Activated CD4-positive, alpha-beta T cell treated with anti-CD3 and anti-CD28 coated beads for 36 hours (primary cell): Measurements from ENCODE around the gene ATP9B. TPM values are rescaled to one million over a fixed set of nuclear protein-coding genes. Genes with fewer than 3 reads are reported as not detected.

Experiments used
- ATAC-seq: fragments of 200-7000 bp; cut with Tn5 transposase; one replicate; pipeline ENCODE4 v1.10.0; 2021; ENCODE audit warnings: mild to moderate bottlenecking, moderate library complexity
- CTCF ChIA-PET: fragments of 350-600 bp; sonication (Branson Sonifier 250); formaldehyde crosslinking; loops from one replicate; lab custom pipeline; 2021; ENCODE audit warnings: antibody characterized with exemption; lab: Charles Lee
- POLR2A ChIA-PET: fragments of 350-600 bp; sonication (Branson Sonifier 250); formaldehyde crosslinking; loops from one replicate; lab custom pipeline; 2021; ENCODE audit warnings: antibody characterized with exemption, inconsistent platforms; lab: Charles Lee
- DNase-seq: peaks from one replicate; pipeline ENCODE4 v3.0.0-alpha.2; 2020
- H3K27ac Mint-ChIP-seq: one replicate; pipeline ENCODE4 v1.8.0; 2021; ENCODE audit warnings: mixed read lengths
- H3K27me3 Mint-ChIP-seq: one replicate; pipeline ENCODE4 v1.8.0; 2021; ENCODE audit warnings: mixed read lengths
- H3K36me3 Mint-ChIP-seq: one replicate; pipeline ENCODE4 v1.8.0; 2021; ENCODE audit warnings: low read depth, mixed read lengths
- H3K4me1 Mint-ChIP-seq: one replicate; pipeline ENCODE4 v1.8.0; 2021; ENCODE audit warnings: mixed read lengths
- H3K4me3 Mint-ChIP-seq: one replicate; pipeline ENCODE4 v1.8.0; 2021; ENCODE audit warnings: mild to moderate bottlenecking, moderate library complexity, mixed read lengths
- H3K9me3 Mint-ChIP-seq: one replicate; pipeline ENCODE4 v1.8.0; 2021; ENCODE audit warnings: low read depth, mixed read lengths
- intact Hi-C, 2 experiments: fragments of 100-400 bp; cut with DNase I in 1 of 2; cut with micrococcal nuclease in 1 of 2; formaldehyde crosslinking; loops; one replicate each; pipeline versions ENCODE4 v1.14.2 to v1.15.1; 2022 to 2024; cut with DNase I, micrococcal nuclease
- total RNA-seq, 2 experiments: library from RNA; stranded (reverse); gene quantifications; one replicate each; pipeline ENCODE4 v1.2.3, GENCODE V29; 2021

The ATP9B gene
- total RNA-seq, 2 experiments from 2014 or later = 19.4 to 20.8 TPM

GRCh38 chr18:79385708-79386341, 316.6 kb downstream of the ATP9B start:
- H3K27ac Mint-ChIP-seq = no peak overlapping the region
- POLR2A ChIA-PET = no interaction called here
- H3K4me1 Mint-ChIP-seq = peaks cover 14% of the 10 kb centered on the region
- peaks cover 6% of the 10 kb centered on the region for H3K27me3 Mint-ChIP-seq
- DNase-seq = no peak
- H3K36me3 Mint-ChIP-seq = no peaks in the 10 kb centered on the region
- no peaks in the 10 kb centered on the region for H3K9me3 Mint-ChIP-seq
- CTCF ChIA-PET = no interaction called here
- intact Hi-C loops = no loop called here
- no peak for ATAC-seq
- no peak overlapping the region for H3K4me3 Mint-ChIP-seq

GRCh38 chr18:79386547-79386946, 317.4 kb downstream of the ATP9B start:
- H3K4me1 Mint-ChIP-seq = peaks cover 14% of the 10 kb centered on the region
- ATAC-seq = no peak
- no peak for DNase-seq
- CTCF ChIA-PET = no interaction called here
- no peak overlapping the region for H3K4me3 Mint-ChIP-seq
- H3K27ac Mint-ChIP-seq = no peak overlapping the region
- no peaks in the 10 kb centered on the region for H3K9me3 Mint-ChIP-seq
- POLR2A ChIA-PET = no interaction called here
- H3K27me3 Mint-ChIP-seq = peaks cover 9% of the 10 kb centered on the region
- intact Hi-C loops = no loop called here
- no peaks in the 10 kb centered on the region for H3K36me3 Mint-ChIP-seq

- Mint-ChIP-seq H3K36me3 (no peaks in the 10 kb centered on the region), H3K4me3 (no peak overlapping the region), H3K9me3 (no peaks in the 10 kb centered on the region), H3K4me1 (peaks cover 14% of the 10 kb centered on the region), H3K27me3 (peaks cover 11% of the 10 kb centered on the region), H3K27ac (no peak overlapping the region)
- POLR2A ChIA-PET = no interaction called here
- ATAC-seq (no peak), DNase-seq (no peak)
- CTCF ChIA-PET = interaction anchor here (1.4 kb wide), 1 partner anchor 137 kb away, joined by 3 read pairs; no protein-coding TSS in a partner anchor
- intact Hi-C loops = no loop called here
Measured at GRCh38 chr18:79387214-79387613, 318.0 kb downstream of the ATP9B start.

- H3K9me3 Mint-ChIP-seq = no peaks in the 10 kb centered on the region
- peaks cover 14% of the 10 kb centered on the region for H3K4me1 Mint-ChIP-seq
- H3K36me3 Mint-ChIP-seq = no peaks in the 10 kb centered on the region
- H3K4me3 Mint-ChIP-seq = no peak overlapping the region
- DNase-seq (no peak), ATAC-seq (no peak)
- ChIA-PET CTCF (interaction anchor here (1.4 to 1.7 kb wide), 2 partner anchors 9 to 136 kb away, joined by 3 to 4 read pairs; no protein-coding TSS in a partner anchor), POLR2A (no interaction called here)
- peaks cover 11% of the 10 kb centered on the region for H3K27me3 Mint-ChIP-seq
- H3K27ac Mint-ChIP-seq = no peak overlapping the region
- intact Hi-C loops = no loop called here
Measured at GRCh38 chr18:79387615-79388014, 318.4 kb downstream of the ATP9B start.

- DNase-seq (no peak), ATAC-seq (no peak)
- Mint-ChIP-seq H3K36me3 (no peaks in the 10 kb centered on the region), H3K27ac (no peak overlapping the region), H3K4me1 (peaks cover 17% of the 10 kb centered on the region), H3K27me3 (peaks cover 11% of the 10 kb centered on the region), H3K4me3 (no peak overlapping the region), H3K9me3 (no peaks in the 10 kb centered on the region)
- CTCF ChIA-PET = interaction anchor here (1.4 to 1.7 kb wide), 2 partner anchors 9 to 136 kb away, joined by 3 to 4 read pairs; no protein-coding TSS in a partner anchor
- intact Hi-C loops = no loop called here
- POLR2A ChIA-PET = no interaction called here
Measured at GRCh38 chr18:79388043-79388442, 318.8 kb downstream of the ATP9B start.

GRCh38 chr18:79389689-79390088, 320.5 kb downstream of the ATP9B start:
- DNase-seq (no peak), ATAC-seq (no peak)
- Mint-ChIP-seq H3K4me3 (no peak overlapping the region), H3K4me1 (peaks cover 21% of the 10 kb centered on the region), H3K27ac (no peak overlapping the region), H3K36me3 (no peaks in the 10 kb centered on the region), H3K9me3 (no peaks in the 10 kb centered on the region), H3K27me3 (peaks cover 11% of the 10 kb centered on the region)
- CTCF ChIA-PET = interaction anchor here (1.0 to 2.8 kb wide), 4 partner anchors 9 to 134 kb away, joined by 3 to 30 read pairs (median 4); no protein-coding TSS in a partner anchor
- POLR2A ChIA-PET = no interaction called here
- intact Hi-C loops = loop anchor here in 1 of 2 experiments (10.0 kb wide), 1 partner anchor 575 kb away; the partner anchor contains the start of gene HSBP1L1

- Mint-ChIP-seq H3K36me3 (peaks cover under 1% of the 10 kb centered on the region), H3K4me3 (no peak overlapping the region), H3K27ac (no peak overlapping the region), H3K9me3 (no peaks in the 10 kb centered on the region), H3K27me3 (peaks cover 11% of the 10 kb centered on the region), H3K4me1 (peaks cover 21% of the 10 kb centered on the region)
- DNase-seq (peak; percentile 4), ATAC-seq (no peak)
- intact Hi-C loops = loop anchor here in 1 of 2 experiments (10.0 kb wide), 1 partner anchor 573 kb away; the partner anchor contains the start of gene HSBP1L1
- POLR2A ChIA-PET = interaction anchor here (1.4 to 6.0 kb wide), 3 partner anchors 10 to 131 kb away, joined by 5 to 44 read pairs (median 5); no protein-coding TSS in a partner anchor
- CTCF ChIA-PET = interaction anchor here (0.6 to 2.8 kb wide), 7 partner anchors 9 to 131 kb away, joined by 3 to 30 read pairs (median 5); no protein-coding TSS in a partner anchor
Measured at GRCh38 chr18:79392226-79392625, 323.0 kb downstream of the ATP9B start.

GRCh38 chr18:79393181-79393634, 324.0 kb downstream of the ATP9B start:
- ATAC-seq (no peak), DNase-seq (peak; percentile 48)
- H3K27me3 Mint-ChIP-seq = peaks cover 11% of the 10 kb centered on the region
- intact Hi-C loops = loop anchor here (1.0 to 10.0 kb wide), 2 partner anchors 14 to 572 kb away; partner anchors contain the start of gene HSBP1L1 (in 1 of the 2)
- peaks cover 10% of the 10 kb centered on the region for H3K36me3 Mint-ChIP-seq
- peak overlapping the region; percentile 73 for H3K4me3 Mint-ChIP-seq
- peak overlapping the region; percentile 78 for H3K27ac Mint-ChIP-seq
- peaks cover 20% of the 10 kb centered on the region for H3K4me1 Mint-ChIP-seq
- POLR2A ChIA-PET = interaction anchor here (1.3 to 6.0 kb wide), 4 partner anchors 9 to 130 kb away, joined by 5 to 44 read pairs (median 8); no protein-coding TSS in a partner anchor
- no peaks in the 10 kb centered on the region for H3K9me3 Mint-ChIP-seq
- CTCF ChIA-PET = interaction anchor here (1.0 to 2.0 kb wide), 8 partner anchors 10 to 287 kb away, joined by 3 to 9 read pairs (median 4); no protein-coding TSS in a partner anchor

GRCh38 chr18:79393635-79394533, 324.7 kb downstream of the ATP9B start:
- POLR2A ChIA-PET = interaction anchor here (1.0 to 6.0 kb wide), 5 partner anchors 8 to 130 kb away, joined by 4 to 44 read pairs (median 5); no protein-coding TSS in a partner anchor
- peak overlapping the region; percentile 73 for H3K4me3 Mint-ChIP-seq
- DNase-seq = peak; percentile 69
- H3K27ac Mint-ChIP-seq = peak overlapping the region; percentile 78
- H3K9me3 Mint-ChIP-seq = no peaks in the 10 kb centered on the region
- intact Hi-C loops = loop anchor here (1.0 to 10.0 kb wide), 6 partner anchors 15 to 715 kb away; partner anchors contain the start of genes ADNP2 (in 1 of the 2), CTDP1 (in 1 of the 2), HSBP1L1 (in 1 of the 2) and RBFA (in 1 of the 2)
- CTCF ChIA-PET = interaction anchor here (1.0 to 2.1 kb wide), 9 partner anchors 10 to 286 kb away, joined by 3 to 10 read pairs (median 4); no protein-coding TSS in a partner anchor
- peaks cover 16% of the 10 kb centered on the region for H3K36me3 Mint-ChIP-seq
- peaks cover 10% of the 10 kb centered on the region for H3K27me3 Mint-ChIP-seq
- peak; percentile 8 for ATAC-seq
- H3K4me1 Mint-ChIP-seq = peaks cover 16% of the 10 kb centered on the region

GRCh38 chr18:79394534-79395307, 325.5 kb downstream of the ATP9B start:
- H3K9me3 Mint-ChIP-seq = no peaks in the 10 kb centered on the region
- intact Hi-C loops = loop anchor here (1.0 to 10.0 kb wide), 11 partner anchors 11 to 714 kb away; partner anchors contain the start of genes CTDP1 (in 2 of the 2), ADNP2 (in 1 of the 2), ATP9B (in 1 of the 2) and HSBP1L1 (in 1 of the 2)
- ChIA-PET CTCF (interaction anchor here (2.1 kb wide), 1 partner anchor 128 kb away, joined by 10 read pairs; no protein-coding TSS in a partner anchor), POLR2A (interaction anchor here (1.0 to 6.0 kb wide), 2 partner anchors 9 to 129 kb away, joined by 4 to 44 read pairs; no protein-coding TSS in a partner anchor)
- peak; percentile 93 for DNase-seq
- ATAC-seq = peak; percentile 60
- peak overlapping the region; percentile 86 for H3K27ac Mint-ChIP-seq
- H3K36me3 Mint-ChIP-seq = peaks cover 18% of the 10 kb centered on the region
- peak overlapping the region; percentile 70 for H3K4me3 Mint-ChIP-seq
- peaks cover 6% of the 10 kb centered on the region for H3K27me3 Mint-ChIP-seq
- peaks cover 12% of the 10 kb centered on the region for H3K4me1 Mint-ChIP-seq
